ENCODE results near the gene CEP57. TPM values are rescaled to one million over a fixed set of nuclear protein-coding genes. Genes with fewer than 3 reads are reported as not detected.

CEP57 gene
- total and polyA plus RNA-seq, 2 of the 13 experiments (the other 11 are each of a cell fraction or from before 2014, with no cell fraction given) = 34.3 to 59.4 TPM

DNA sequence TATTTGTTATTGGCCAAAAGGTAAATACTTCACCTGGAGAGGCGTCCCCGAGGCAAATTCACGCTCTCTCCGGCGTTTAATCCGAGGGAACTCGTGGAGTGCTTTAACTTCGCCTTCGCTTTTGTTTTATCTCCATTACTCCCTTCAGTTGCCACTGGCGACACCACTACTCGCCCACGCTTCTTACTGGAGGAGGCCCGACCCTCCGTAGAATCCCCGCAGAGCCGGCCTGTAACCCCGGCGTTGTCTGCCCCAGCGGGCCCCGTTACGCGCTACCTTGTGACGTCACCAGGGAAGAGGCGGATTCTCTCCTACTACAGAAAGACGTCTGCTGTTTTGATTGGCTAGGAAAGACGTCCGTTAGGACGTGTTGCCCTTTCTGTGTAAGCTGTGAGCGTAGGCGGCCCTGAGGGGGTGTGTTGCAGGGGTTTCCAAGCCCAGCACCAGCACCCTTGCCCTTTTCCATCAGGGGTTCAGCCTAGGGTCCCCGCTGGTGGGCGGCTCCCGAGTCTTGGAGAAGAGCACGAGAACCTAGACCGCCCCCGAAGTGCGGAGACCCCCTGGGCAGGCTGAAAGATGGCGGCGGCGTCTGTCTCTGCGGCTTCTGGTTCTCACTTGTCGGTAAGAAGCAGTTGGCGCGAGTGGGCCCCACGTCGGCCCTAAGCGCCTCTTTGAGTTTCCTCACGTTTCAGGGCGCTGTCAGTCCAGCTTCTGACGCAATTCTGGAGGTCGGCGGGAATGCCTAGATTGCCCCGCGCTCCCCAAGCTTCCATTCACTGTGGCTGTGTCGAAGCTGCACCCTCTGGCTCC, at the start of gene CEP57 (continued):
- TF ChIP-seq ZNF616 (CRISPR knock-in tag; IDR thresholded peaks at IDR 0.05; ENCODE audit: low read depth) = no peak
- TF ChIP-seq ZNF264 (CRISPR knock-in tag; IDR thresholded peaks at IDR 0.05) = no peak
- TF ChIP-seq, protein P1, sequence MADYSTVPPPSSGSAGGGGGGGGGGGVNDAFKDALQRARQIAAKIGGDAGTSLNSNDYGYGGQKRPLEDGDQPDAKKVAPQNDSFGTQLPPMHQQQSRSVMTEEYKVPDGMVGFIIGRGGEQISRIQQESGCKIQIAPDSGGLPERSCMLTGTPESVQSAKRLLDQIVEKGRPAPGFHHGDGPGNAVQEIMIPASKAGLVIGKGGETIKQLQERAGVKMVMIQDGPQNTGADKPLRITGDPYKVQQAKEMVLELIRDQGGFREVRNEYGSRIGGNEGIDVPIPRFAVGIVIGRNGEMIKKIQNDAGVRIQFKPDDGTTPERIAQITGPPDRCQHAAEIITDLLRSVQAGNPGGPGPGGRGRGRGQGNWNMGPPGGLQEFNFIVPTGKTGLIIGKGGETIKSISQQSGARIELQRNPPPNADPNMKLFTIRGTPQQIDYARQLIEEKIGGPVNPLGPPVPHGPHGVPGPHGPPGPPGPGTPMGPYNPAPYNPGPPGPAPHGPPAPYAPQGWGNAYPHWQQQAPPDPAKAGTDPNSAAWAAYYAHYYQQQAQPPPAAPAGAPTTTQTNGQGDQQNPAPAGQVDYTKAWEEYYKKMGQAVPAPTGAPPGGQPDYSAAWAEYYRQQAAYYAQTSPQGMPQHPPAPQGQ (CRISPR knock-in tag; IDR thresholded peaks at IDR 0.05; ENCODE audit: borderline replicate concordance) = no peak
- no peak for TF ChIP-seq ZNF382 (CRISPR knock-in tag; IDR thresholded peaks at IDR 0.05; ENCODE audit: borderline replicate concordance)
- TF ChIP-seq, protein P2, sequence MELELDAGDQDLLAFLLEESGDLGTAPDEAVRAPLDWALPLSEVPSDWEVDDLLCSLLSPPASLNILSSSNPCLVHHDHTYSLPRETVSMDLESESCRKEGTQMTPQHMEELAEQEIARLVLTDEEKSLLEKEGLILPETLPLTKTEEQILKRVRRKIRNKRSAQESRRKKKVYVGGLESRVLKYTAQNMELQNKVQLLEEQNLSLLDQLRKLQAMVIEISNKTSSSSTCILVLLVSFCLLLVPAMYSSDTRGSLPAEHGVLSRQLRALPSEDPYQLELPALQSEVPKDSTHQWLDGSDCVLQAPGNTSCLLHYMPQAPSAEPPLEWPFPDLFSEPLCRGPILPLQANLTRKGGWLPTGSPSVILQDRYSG (CRISPR knock-in tag; IDR thresholded peaks at IDR 0.05) = no peak
- TF ChIP-seq MAFG (CRISPR knock-in tag; IDR thresholded peaks at IDR 0.05) = no peak
- TF ChIP-seq CEBPB (IDR thresholded peaks at IDR 0.05; ENCODE audit: borderline replicate concordance, low read depth, low read length) = no peak
- no peak for TF ChIP-seq PAX8 (CRISPR knock-in tag; IDR thresholded peaks at IDR 0.05; ENCODE audit: borderline replicate concordance)
- TF ChIP-seq ZSCAN20 (CRISPR knock-in tag; IDR thresholded peaks at IDR 0.05; ENCODE audit: borderline replicate concordance) = peak; percentile 68
- TF ChIP-seq ZMYM2 (CRISPR knock-in tag; IDR thresholded peaks at IDR 0.05) = peak; percentile 7; the same call in 1 of the 2 replicates
- TF ChIP-seq, protein P3, sequence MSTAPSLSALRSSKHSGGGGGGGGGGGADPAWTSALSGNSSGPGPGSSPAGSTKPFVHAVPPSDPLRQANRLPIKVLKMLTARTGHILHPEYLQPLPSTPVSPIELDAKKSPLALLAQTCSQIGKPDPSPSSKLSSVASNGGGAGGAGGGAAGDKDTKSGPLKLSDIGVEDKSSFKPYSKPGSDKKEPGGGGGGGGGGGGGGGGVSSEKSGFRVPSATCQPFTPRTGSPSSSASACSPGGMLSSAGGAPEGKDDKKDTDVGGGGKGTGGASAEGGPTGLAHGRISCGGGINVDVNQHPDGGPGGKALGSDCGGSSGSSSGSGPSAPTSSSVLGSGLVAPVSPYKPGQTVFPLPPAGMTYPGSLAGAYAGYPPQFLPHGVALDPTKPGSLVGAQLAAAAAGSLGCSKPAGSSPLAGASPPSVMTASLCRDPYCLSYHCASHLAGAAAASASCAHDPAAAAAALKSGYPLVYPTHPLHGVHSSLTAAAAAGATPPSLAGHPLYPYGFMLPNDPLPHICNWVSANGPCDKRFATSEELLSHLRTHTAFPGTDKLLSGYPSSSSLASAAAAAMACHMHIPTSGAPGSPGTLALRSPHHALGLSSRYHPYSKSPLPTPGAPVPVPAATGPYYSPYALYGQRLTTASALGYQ (CRISPR knock-in tag; IDR thresholded peaks at IDR 0.05) = no peak
- 0 out of 2 replicates have a peak, but pooled peaks have one; percentile 42 for TF ChIP-seq ZNF678 (CRISPR knock-in tag; IDR thresholded peaks at IDR 0.05)
- no peak for TF ChIP-seq CBX2 (IDR thresholded peaks at IDR 0.05; ENCODE audit: low read depth, low read length)
- no peak for TF ChIP-seq CBX2 (CRISPR knock-in tag; IDR thresholded peaks at IDR 0.05; ENCODE audit: low read depth)
- TF ChIP-seq BCL6 (CRISPR knock-in tag; IDR thresholded peaks at IDR 0.05) = no peak
- 0 out of 2 replicates have a peak, but pooled peaks have one; percentile 1 for TF ChIP-seq PHF21A (CRISPR knock-in tag; IDR thresholded peaks at IDR 0.05)
- no peak; the same call in 1 of the 2 replicates for TF ChIP-seq NR2C2 (CRISPR knock-in tag; IDR thresholded peaks at IDR 0.05; ENCODE audit: borderline replicate concordance)
- TF ChIP-seq ZNF256 (CRISPR knock-in tag; conservative IDR thresholded peaks at IDR 0.05) = no peak; the same call in 1 of the 2 replicates
- TF ChIP-seq ZNF768 (CRISPR knock-in tag; IDR thresholded peaks at IDR 0.05) = peak; percentile 11; the same call in 1 of the 2 replicates
- TF ChIP-seq MYC (CRISPR knock-in tag; IDR thresholded peaks at IDR 0.05; ENCODE audit: borderline replicate concordance) = no peak; the same call in 1 of the 2 replicates
- TF ChIP-seq, protein P4, sequence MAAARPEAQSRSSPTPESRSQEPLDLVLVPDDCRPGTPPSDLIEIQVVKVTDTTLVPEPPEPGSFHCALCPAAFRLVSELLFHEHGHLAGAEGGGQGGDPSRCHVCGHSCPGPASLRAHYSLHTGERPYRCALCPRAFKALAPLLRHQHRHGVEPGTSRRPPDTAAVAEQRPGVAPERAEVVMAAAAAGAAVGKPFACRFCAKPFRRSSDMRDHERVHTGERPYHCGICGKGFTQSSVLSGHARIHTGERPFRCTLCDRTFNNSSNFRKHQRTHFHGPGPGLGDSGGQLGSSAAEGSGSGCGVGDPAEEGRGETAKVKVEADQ (CRISPR knock-in tag; IDR thresholded peaks at IDR 0.05; ENCODE audit: borderline replicate concordance) = no peak
- TF ChIP-seq ZNF674 (CRISPR knock-in tag; IDR thresholded peaks at IDR 0.05; ENCODE audit: low read depth) = no peak
- TF ChIP-seq EZH2 (conservative IDR thresholded peaks at IDR 0.05; ENCODE audit: low read depth, low read length) = no peak
- peak; percentile 70 for TF ChIP-seq HIVEP1 (CRISPR knock-in tag; IDR thresholded peaks at IDR 0.05)
